Measurements from ENCODE around the gene PLPP3. TPM values are rescaled to one million over a fixed set of nuclear protein-coding genes. Genes with fewer than 3 reads are reported as not detected.

PLPP3 gene
- total and polyA plus RNA-seq, 2 donors (not counting 1 experiment from before 2014, with no cell fraction given), result 343 to 465 TPM

DNA sequence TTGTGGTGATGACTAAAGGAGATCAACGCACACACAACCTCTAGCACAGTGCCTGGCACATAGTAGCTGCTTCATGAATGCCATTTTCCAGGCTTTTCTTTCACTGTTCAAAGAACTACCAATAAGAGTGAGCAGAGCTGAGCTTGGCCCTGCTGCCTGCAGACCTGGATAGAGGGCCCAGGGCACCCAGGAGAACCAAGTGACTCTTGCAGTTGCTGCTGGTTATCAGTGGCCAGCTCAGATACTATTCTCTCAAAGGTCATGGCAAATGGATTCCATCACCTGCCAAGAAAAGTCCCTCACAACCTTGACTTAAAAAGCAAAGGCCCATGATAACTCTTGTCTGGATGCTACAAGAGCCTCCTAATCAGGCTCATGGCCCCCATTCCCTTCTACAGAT, 41.7 kb downstream of the PLPP3 start:
- H3K27me3 ChIP-seq (ENCODE audit: control insufficient read depth, insufficient read depth, low read length), result no peaks in the 10 kb centered on the region
- no peak overlapping the region for H3K4me2 ChIP-seq (ENCODE audit: extremely low read depth, insufficient read depth, low read length)
- H3K36me3 ChIP-seq (ENCODE audit: control insufficient read depth, insufficient read depth, low read length), result peaks cover 11% of the 10 kb centered on the region
- no peaks in the 10 kb centered on the region for H3K9me3 ChIP-seq (ENCODE audit: control insufficient read depth, insufficient read depth, low read depth, low read length)
- H2AFZ ChIP-seq (ENCODE audit: low read length), result no peak overlapping the region
- H3K4me3 ChIP-seq (replicated peaks in 1 of 4; ENCODE audit: control extremely low read depth in 1 of 4, insufficient read depth in 1 of 4, low read depth in 3 of 4, low read length in 4 of 4), result no peak overlapping the region
- DNase-seq (ENCODE audit: low read depth in 2 of 2), result no peak
- H3K79me2 ChIP-seq (ENCODE audit: control insufficient read depth, insufficient read depth, low read length), result peaks cover 94% of the 10 kb centered on the region
- H3K4me1 ChIP-seq (ENCODE audit: control insufficient read depth, extremely low read depth, insufficient read depth, low read length), result peaks cover 6% of the 10 kb centered on the region
- no peak overlapping the region for H3K27ac ChIP-seq (ENCODE audit: insufficient read depth, low read length)
- H3K9ac ChIP-seq (ENCODE audit: insufficient read depth, low read length), result no peak overlapping the region
- peaks cover 8% of the 10 kb centered on the region for H4K20me1 ChIP-seq (ENCODE audit: control insufficient read depth, extremely low read depth, insufficient read depth, low read length)
- TF ChIP-seq EZH2 (IDR thresholded peaks at IDR 0.05; ENCODE audit: low read length, missing control alignments), result no peak
- TF ChIP-seq, protein P1, sequence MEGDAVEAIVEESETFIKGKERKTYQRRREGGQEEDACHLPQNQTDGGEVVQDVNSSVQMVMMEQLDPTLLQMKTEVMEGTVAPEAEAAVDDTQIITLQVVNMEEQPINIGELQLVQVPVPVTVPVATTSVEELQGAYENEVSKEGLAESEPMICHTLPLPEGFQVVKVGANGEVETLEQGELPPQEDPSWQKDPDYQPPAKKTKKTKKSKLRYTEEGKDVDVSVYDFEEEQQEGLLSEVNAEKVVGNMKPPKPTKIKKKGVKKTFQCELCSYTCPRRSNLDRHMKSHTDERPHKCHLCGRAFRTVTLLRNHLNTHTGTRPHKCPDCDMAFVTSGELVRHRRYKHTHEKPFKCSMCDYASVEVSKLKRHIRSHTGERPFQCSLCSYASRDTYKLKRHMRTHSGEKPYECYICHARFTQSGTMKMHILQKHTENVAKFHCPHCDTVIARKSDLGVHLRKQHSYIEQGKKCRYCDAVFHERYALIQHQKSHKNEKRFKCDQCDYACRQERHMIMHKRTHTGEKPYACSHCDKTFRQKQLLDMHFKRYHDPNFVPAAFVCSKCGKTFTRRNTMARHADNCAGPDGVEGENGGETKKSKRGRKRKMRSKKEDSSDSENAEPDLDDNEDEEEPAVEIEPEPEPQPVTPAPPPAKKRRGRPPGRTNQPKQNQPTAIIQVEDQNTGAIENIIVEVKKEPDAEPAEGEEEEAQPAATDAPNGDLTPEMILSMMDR (conservative IDR thresholded peaks at IDR 0.05 in 1 of 2, IDR thresholded peaks at IDR 0.05 in 1 of 2; ENCODE audit: low read depth in 1 of 2, low read length in 2 of 2), result no peak

DNA sequence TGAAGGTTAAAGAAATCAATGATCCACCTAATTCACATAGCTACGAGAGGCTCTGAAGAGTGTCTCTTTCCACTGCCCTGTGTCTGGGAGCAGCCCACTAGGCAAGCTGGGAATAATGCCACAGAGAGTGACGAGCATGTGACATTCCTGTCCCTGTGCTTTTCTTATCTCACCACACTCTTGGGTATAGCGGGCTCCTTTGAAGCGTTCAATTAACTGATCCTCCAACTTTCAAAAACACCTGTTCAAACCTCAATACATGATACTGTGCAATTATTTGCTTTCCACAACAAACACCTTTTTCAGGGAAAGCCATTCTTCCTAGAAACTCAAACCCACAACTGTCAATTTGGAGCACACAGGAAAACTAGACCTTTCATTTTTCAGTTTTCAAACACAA, 43.4 kb downstream of the PLPP3 start:
- TF ChIP-seq EZH2 (IDR thresholded peaks at IDR 0.05; ENCODE audit: low read length, missing control alignments), result no peak
- TF ChIP-seq, protein P1 (conservative IDR thresholded peaks at IDR 0.05 in 1 of 2, IDR thresholded peaks at IDR 0.05 in 1 of 2; ENCODE audit: low read depth in 1 of 2, low read length in 2 of 2), result no peak
- peaks cover 6% of the 10 kb centered on the region for H3K4me1 ChIP-seq (ENCODE audit: control insufficient read depth, extremely low read depth, insufficient read depth, low read length)
- H2AFZ ChIP-seq (ENCODE audit: low read length), result no peak overlapping the region
- no peak overlapping the region for H3K9ac ChIP-seq (ENCODE audit: insufficient read depth, low read length)
- peaks cover 94% of the 10 kb centered on the region for H3K79me2 ChIP-seq (ENCODE audit: control insufficient read depth, insufficient read depth, low read length)
- no peaks in the 10 kb centered on the region for H3K27me3 ChIP-seq (ENCODE audit: control insufficient read depth, insufficient read depth, low read length)
- peaks cover 13% of the 10 kb centered on the region for H3K36me3 ChIP-seq (ENCODE audit: control insufficient read depth, insufficient read depth, low read length)
- no peak for DNase-seq (ENCODE audit: low read depth in 2 of 2)
- no peak overlapping the region for H3K4me3 ChIP-seq (replicated peaks in 1 of 4; ENCODE audit: control extremely low read depth in 1 of 4, insufficient read depth in 1 of 4, low read depth in 3 of 4, low read length in 4 of 4)
- no peaks in the 10 kb centered on the region for H3K9me3 ChIP-seq (ENCODE audit: control insufficient read depth, insufficient read depth, low read depth, low read length)
- no peak overlapping the region for H3K4me2 ChIP-seq (ENCODE audit: extremely low read depth, insufficient read depth, low read length)
- H4K20me1 ChIP-seq (ENCODE audit: control insufficient read depth, extremely low read depth, insufficient read depth, low read length), result peaks cover 8% of the 10 kb centered on the region
- H3K27ac ChIP-seq (ENCODE audit: insufficient read depth, low read length), result no peak overlapping the region

DNA sequence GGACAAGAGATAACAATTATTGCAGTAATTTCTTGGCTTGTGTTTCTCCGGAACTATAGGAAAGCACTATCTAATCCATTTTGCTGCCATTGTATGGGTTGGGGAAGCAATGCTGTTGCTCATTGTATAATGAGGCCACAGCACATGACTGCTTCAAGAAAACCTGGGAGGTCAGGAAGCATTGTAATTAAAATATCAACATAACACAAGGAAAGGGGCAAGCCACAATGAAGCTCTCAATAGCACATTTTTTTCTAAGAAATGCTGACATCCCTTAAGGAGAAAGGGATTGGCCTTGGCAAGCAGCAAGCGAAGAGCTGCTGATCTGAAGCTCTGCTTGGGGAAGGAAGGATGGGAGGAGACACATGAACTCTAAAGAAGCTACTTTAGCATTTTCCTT, 44.0 kb downstream of the PLPP3 start:
- Histone ChIP-seq H3K9me3 (ENCODE audit: control insufficient read depth, insufficient read depth, low read depth, low read length) (no peaks in the 10 kb centered on the region), H3K9ac (ENCODE audit: insufficient read depth, low read length) (no peak overlapping the region), H3K27me3 (ENCODE audit: control insufficient read depth, insufficient read depth, low read length) (no peaks in the 10 kb centered on the region), H2AFZ (ENCODE audit: low read length) (no peak overlapping the region), H3K4me2 (ENCODE audit: extremely low read depth, insufficient read depth, low read length) (no peak overlapping the region), H3K36me3 (ENCODE audit: control insufficient read depth, insufficient read depth, low read length) (peaks cover 13% of the 10 kb centered on the region), H3K79me2 (ENCODE audit: control insufficient read depth, insufficient read depth, low read length) (peaks cover 94% of the 10 kb centered on the region), H3K4me3 (replicated peaks in 1 of 4; ENCODE audit: control extremely low read depth in 1 of 4, insufficient read depth in 1 of 4, low read depth in 3 of 4, low read length in 4 of 4) (no peak overlapping the region), H3K27ac (ENCODE audit: insufficient read depth, low read length) (no peak overlapping the region), H3K4me1 (ENCODE audit: control insufficient read depth, extremely low read depth, insufficient read depth, low read length) (peaks cover 2% of the 10 kb centered on the region), H4K20me1 (ENCODE audit: control insufficient read depth, extremely low read depth, insufficient read depth, low read length) (peaks cover 8% of the 10 kb centered on the region)
- TF ChIP-seq EZH2 (IDR thresholded peaks at IDR 0.05; ENCODE audit: low read length, missing control alignments), result no peak
- TF ChIP-seq, protein P1 (conservative IDR thresholded peaks at IDR 0.05 in 1 of 2, IDR thresholded peaks at IDR 0.05 in 1 of 2; ENCODE audit: low read depth in 1 of 2, low read length in 2 of 2), result no peak
- no peak for DNase-seq (ENCODE audit: low read depth in 2 of 2)

Data from fibroblast of lung (primary cell).